Measurements from ENCODE around the gene LMAN1L.

Gene LMAN1L

DNA sequence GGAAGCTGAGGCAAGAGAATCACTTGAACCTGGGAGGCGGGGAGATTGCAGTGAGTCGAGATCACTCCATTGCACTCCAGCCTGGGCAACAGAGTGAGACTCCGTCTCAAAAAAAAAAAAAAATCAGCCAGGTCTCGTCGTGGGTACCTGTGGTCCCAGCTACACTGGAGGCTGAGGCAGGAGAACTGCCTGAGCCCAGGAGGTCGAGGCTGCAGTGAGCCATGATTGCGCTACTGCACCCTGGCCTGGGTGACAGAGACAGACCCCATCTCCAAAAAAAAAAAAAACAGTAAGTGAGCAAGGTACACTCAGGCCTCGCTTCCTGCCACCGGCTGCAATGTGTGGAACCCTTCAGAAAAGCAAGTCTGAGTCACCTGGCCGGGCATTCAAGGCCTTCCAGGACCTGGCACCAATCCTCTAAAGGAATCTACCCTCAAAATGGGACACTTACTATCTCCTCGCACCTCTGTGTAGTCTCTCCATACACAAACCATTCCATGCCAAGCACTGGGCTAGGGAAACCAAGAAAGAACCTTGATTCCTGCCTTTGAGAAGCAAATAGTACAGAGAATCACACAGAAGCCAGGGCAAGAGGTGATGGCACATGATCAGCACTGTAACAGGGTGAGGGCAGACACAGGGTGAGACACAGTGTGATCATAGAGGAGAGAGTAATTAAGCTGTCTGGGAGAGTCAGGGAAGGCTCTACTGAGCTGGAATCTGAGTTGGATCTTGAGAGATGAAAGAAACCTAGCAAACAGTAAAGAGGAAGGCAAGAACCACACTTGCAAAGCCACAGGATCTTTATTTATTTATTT lies 50.8 kb downstream of the LMAN1L start:
- peaks cover 82% of the 10 kb centered on the region for H3K79me2 ChIP-seq (ENCODE audit: low read length)
- H3K9ac ChIP-seq (ENCODE audit: low read length), result no peak overlapping the region
- H3K27ac ChIP-seq (ENCODE audit: low read length), result no peak overlapping the region

DNA sequence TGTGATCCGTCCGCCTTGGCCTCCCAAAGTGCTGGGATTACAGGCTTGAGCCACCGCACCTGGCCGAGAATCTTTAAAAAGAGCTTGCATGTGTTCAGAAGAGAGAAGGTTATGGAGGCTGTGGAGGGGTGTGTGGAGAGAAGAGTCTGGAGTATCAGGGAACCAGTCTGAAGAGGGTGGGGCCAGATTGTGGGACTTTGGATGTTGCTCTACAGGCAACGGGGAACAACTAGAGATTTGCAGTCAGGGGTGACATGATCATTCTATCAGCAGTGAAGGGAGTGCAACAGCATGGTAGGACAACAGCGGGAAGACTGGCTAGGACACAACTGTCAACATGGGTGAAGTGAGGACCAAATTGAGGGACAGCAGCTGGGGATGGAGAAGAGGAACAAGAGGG lies 51.7 kb downstream of the LMAN1L start:
- Histone ChIP-seq H3K9me3 (replicated peaks; ENCODE audit: insufficient read depth, low read length) (no peaks in the 10 kb centered on the region), H3K79me2 (ENCODE audit: low read length) (peaks cover 82% of the 10 kb centered on the region), H3K9ac (ENCODE audit: low read length) (no peak overlapping the region), H3K9me2 (replicated peaks; ENCODE audit: insufficient read depth, low read length) (no peaks in the 10 kb centered on the region), H3K27me3 (replicated peaks; ENCODE audit: insufficient read depth, low read length) (no peaks in the 10 kb centered on the region), H3K36me3 (replicated peaks; ENCODE audit: insufficient read depth, low read length) (0 out of 2 replicates have a peak, but pooled peaks cover 4% of the 10 kb centered on the region), H3F3A (ENCODE audit: insufficient read depth, low read length) (no peaks in the 10 kb centered on the region), H4K20me1 (ENCODE audit: insufficient read depth, low read length) (0 out of 2 replicates have a peak, but pooled peaks cover under 1% of the 10 kb centered on the region), H3K4me2 (ENCODE audit: low read depth, low read length) (no peak overlapping the region), H3K4me1 (ENCODE audit: low read length) (peaks cover under 1% of the 10 kb centered on the region), H2AFZ (ENCODE audit: low read length) (no peak overlapping the region), H3K4me3 (ENCODE audit: low read length) (no peak overlapping the region), H3K27ac (ENCODE audit: low read length) (no peak overlapping the region)
- DNase-seq, result no peak
- TF ChIP-seq EZH2 (optimal IDR thresholded peaks at IDR 0.05; ENCODE audit: low read depth, low read length) (no peak), EZH2phosphoT487 (IDR thresholded peaks at IDR 0.05; ENCODE audit: low read length) (no peak)
- TF ChIP-seq, protein P1, sequence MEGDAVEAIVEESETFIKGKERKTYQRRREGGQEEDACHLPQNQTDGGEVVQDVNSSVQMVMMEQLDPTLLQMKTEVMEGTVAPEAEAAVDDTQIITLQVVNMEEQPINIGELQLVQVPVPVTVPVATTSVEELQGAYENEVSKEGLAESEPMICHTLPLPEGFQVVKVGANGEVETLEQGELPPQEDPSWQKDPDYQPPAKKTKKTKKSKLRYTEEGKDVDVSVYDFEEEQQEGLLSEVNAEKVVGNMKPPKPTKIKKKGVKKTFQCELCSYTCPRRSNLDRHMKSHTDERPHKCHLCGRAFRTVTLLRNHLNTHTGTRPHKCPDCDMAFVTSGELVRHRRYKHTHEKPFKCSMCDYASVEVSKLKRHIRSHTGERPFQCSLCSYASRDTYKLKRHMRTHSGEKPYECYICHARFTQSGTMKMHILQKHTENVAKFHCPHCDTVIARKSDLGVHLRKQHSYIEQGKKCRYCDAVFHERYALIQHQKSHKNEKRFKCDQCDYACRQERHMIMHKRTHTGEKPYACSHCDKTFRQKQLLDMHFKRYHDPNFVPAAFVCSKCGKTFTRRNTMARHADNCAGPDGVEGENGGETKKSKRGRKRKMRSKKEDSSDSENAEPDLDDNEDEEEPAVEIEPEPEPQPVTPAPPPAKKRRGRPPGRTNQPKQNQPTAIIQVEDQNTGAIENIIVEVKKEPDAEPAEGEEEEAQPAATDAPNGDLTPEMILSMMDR (IDR thresholded peaks at IDR 0.05; ENCODE audit: low read length), result no peak

More for the DNA sequence above, 50.8 kb downstream of the LMAN1L start:
- Histone ChIP-seq H3K4me3 (ENCODE audit: low read length) (no peak overlapping the region), H4K20me1 (ENCODE audit: insufficient read depth, low read length) (no peaks in the 10 kb centered on the region), H3K4me2 (ENCODE audit: low read depth, low read length) (no peak overlapping the region), H2AFZ (ENCODE audit: low read length) (no peak overlapping the region), H3K9me2 (replicated peaks; ENCODE audit: insufficient read depth, low read length) (no peaks in the 10 kb centered on the region), H3K27me3 (replicated peaks; ENCODE audit: insufficient read depth, low read length) (no peaks in the 10 kb centered on the region), H3K4me1 (ENCODE audit: low read length) (no peaks in the 10 kb centered on the region), H3F3A (ENCODE audit: insufficient read depth, low read length) (no peaks in the 10 kb centered on the region), H3K36me3 (replicated peaks; ENCODE audit: insufficient read depth, low read length) (0 out of 2 replicates have a peak, but pooled peaks cover 4% of the 10 kb centered on the region), H3K9me3 (replicated peaks; ENCODE audit: insufficient read depth, low read length) (no peaks in the 10 kb centered on the region)
- TF ChIP-seq, protein P1 (IDR thresholded peaks at IDR 0.05; ENCODE audit: low read length), result no peak
- no peak for TF ChIP-seq EZH2 (optimal IDR thresholded peaks at IDR 0.05; ENCODE audit: low read depth, low read length)
- TF ChIP-seq EZH2phosphoT487 (IDR thresholded peaks at IDR 0.05; ENCODE audit: low read length), result no peak
- DNase-seq, result no peak

DNA sequence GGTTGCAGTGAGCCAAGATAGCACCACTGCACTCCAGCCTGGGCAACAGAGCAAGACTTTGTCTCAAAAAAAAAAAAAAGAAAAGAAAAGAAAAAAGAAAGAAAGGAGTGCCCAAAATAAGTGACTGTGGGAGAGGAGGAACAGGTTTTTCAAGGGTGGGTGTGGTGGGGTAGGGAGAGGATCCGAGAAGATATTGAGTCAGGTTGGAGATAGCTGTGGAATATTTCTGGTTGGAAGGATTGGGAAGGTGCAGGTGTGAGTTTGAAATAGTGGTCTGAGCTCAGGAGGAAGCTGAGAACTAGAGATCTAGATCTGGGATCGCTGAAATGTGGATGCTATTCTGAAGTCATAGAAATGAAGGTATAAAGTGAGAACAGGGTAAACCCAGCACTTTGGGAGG lies 52.7 kb downstream of the LMAN1L start:
- Histone ChIP-seq H3F3A (ENCODE audit: insufficient read depth, low read length) (peaks cover 6% of the 10 kb centered on the region; the same call in 1 of the 2 replicates), H3K4me3 (ENCODE audit: low read length) (no peak overlapping the region), H3K4me1 (ENCODE audit: low read length) (peaks cover 11% of the 10 kb centered on the region), H3K27ac (ENCODE audit: low read length) (no peak overlapping the region), H3K9me3 (replicated peaks; ENCODE audit: insufficient read depth, low read length) (no peaks in the 10 kb centered on the region), H3K79me2 (ENCODE audit: low read length) (peaks cover 82% of the 10 kb centered on the region), H3K9ac (ENCODE audit: low read length) (no peak overlapping the region), H3K4me2 (ENCODE audit: low read depth, low read length) (no peak overlapping the region), H3K36me3 (replicated peaks; ENCODE audit: insufficient read depth, low read length) (0 out of 2 replicates have a peak, but pooled peaks cover 4% of the 10 kb centered on the region), H3K27me3 (replicated peaks; ENCODE audit: insufficient read depth, low read length) (no peaks in the 10 kb centered on the region), H2AFZ (ENCODE audit: low read length) (no peak overlapping the region), H4K20me1 (ENCODE audit: insufficient read depth, low read length) (0 out of 2 replicates have a peak, but pooled peaks cover 6% of the 10 kb centered on the region), H3K9me2 (replicated peaks; ENCODE audit: insufficient read depth, low read length) (no peaks in the 10 kb centered on the region)
- no peak for DNase-seq
- TF ChIP-seq, protein P1 (IDR thresholded peaks at IDR 0.05; ENCODE audit: low read length), result no peak
- TF ChIP-seq EZH2 (optimal IDR thresholded peaks at IDR 0.05; ENCODE audit: low read depth, low read length) (no peak), EZH2phosphoT487 (IDR thresholded peaks at IDR 0.05; ENCODE audit: low read length) (no peak)
